GM20000 (cell line): ENCODE data around the gene MRTO4.
"Not testable (repeated sequence)": the region's sequence is repeated elsewhere in the genome, so short reads cannot be mapped to it uniquely, and the experiment has no call there.

ENCODE experiments used
- DNase-seq: peaks from one replicate; pipeline ENCODE4 v3.0.0; 2012; ENCODE audit warnings: low spot score
- TF ChIP-seq, protein P1 (sequence below): IDR thresholded peaks from 2 replicates; pipeline ENCODE4 v1.5.1; 2012; ENCODE audit warnings: mild to moderate bottlenecking, control low read depth; ENCODE audit errors: extremely low read depth, missing control alignments

Gene MRTO4

GRCh38 chr1:19219451-19219850 lies 32.2 kb upstream of the MRTO4 start:
- TF ChIP-seq, protein P1, sequence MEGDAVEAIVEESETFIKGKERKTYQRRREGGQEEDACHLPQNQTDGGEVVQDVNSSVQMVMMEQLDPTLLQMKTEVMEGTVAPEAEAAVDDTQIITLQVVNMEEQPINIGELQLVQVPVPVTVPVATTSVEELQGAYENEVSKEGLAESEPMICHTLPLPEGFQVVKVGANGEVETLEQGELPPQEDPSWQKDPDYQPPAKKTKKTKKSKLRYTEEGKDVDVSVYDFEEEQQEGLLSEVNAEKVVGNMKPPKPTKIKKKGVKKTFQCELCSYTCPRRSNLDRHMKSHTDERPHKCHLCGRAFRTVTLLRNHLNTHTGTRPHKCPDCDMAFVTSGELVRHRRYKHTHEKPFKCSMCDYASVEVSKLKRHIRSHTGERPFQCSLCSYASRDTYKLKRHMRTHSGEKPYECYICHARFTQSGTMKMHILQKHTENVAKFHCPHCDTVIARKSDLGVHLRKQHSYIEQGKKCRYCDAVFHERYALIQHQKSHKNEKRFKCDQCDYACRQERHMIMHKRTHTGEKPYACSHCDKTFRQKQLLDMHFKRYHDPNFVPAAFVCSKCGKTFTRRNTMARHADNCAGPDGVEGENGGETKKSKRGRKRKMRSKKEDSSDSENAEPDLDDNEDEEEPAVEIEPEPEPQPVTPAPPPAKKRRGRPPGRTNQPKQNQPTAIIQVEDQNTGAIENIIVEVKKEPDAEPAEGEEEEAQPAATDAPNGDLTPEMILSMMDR = no peak
- DNase-seq = no peak

DNA sequence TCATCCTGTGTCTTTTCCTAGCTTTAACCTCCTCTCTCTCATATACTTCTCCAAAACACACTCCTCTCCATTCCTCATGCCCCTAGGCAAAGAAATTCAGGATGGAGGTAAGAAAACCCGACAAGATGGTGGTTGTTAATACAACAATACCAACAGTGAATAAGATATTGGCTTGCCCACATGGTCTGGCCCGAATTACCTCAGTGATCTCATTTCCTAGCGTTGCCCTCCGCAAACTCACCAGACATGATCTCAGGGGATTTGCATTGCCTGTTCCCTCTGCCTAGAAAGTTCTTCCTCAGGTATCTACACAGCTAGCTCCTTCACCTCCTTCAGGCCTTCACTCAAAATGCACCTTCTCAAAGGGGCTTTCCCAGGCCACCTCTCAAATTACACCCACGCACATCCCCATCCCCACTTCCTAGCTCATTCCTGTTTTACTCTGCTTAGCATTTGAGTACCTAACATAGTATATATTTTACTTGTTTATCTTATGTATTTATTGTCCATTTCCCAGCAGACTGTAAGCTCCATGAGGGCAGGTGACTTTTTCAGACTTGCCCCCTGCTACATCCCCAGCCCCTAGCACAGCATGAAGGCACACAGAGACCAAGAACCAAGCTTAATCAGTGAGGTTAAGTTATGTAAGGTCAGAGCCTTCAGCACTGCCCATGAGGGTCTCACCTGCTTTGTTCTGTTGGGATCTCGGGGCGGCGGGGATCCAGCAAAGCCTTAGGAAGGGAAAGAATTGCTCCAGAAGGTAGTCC lies 31.3 kb upstream of the MRTO4 start:
- TF ChIP-seq, protein P1 = no peak
- DNase-seq = no peak

GRCh38 chr1:19220991-19221390 lies 30.6 kb upstream of the MRTO4 start:
- no peak for DNase-seq
- TF ChIP-seq, protein P1 = no peak

DNA sequence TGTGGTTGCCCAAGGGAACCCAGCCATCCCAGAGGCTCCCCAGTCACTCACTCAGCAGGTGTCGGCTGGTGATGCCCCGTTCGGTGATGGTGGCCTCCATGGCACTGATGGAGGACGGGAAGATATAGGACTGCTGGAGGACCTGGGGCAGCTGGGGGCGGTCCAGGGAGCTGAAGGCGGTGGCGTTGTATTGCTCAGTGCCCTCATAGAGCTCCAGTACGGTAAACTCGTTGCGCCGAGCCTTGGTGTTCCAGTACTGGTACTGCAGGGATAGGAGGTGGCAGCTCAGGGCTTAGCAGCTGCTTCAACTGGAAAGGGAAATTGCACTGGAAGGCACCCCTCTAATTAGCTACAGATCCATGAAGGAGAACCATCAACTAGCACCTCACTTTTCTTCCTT lies 29.0 kb upstream of the MRTO4 start:
- DNase-seq = no peak
- TF ChIP-seq, protein P1 = no peak

DNA sequence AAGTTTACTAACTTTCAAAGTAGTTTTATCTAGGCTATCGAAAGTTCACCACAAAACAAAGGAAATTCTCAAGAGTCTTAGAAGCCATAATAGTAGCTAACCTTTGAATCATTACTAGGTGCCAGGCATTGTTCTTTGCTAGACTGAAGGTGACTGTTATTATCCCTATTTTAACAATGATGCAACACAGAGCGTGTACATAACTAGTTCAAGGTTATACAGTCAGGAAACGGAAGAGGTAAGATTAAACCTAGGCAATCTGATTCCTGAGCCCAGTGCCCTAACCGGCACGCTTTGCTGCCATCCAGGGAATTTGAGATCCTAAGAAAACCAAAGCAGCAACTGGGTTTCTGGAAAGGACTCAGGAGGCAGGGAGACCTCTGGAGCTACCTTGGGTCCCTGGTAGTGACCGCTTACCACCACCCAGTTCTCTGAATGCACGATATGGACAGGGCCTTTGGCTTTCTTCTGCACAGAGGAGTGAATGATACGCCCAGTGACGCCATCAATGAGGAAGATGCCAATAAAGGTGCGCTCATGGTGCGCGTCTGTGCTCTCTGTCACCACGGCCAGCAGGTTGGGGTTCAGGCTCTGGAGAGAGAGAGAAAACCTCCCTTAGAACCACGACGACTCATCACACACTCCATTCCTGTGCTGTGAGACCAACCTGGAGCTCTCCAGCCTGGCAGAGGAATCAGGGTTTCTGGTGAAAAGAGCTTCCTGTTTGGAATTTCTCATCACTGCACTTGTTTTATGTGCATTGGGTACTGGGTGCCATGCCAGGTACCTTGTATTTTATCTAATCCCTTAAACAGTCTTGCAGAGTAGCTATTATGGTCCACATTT lies 28.4 kb upstream of the MRTO4 start:
- no peak for DNase-seq
- TF ChIP-seq, protein P1 = no peak

DNA sequence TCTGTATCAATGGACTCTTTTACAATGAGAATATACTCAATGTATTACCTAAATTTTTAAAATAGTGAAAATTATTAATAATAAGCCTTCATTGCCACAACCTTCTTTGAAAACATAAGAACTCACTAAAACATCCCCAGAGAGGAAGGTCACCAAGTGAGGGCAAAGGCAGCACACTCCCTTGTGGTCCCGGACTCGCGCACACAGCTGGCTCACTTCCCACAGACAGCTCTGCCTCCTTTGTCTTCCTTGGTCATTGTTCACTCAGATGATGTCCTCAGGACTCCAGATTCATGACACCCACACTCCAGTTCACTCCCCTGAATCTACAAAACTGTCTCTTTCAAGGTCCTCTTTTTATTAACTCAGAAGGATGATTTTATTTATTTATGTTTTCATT lies 22.4 kb upstream of the MRTO4 start:
- TF ChIP-seq, protein P1 = no peak
- no peak for DNase-seq

GRCh38 chr1:19229828-19230325 lies 21.7 kb upstream of the MRTO4 start:
- TF ChIP-seq, protein P1 = no peak
- no peak for DNase-seq

DNA sequence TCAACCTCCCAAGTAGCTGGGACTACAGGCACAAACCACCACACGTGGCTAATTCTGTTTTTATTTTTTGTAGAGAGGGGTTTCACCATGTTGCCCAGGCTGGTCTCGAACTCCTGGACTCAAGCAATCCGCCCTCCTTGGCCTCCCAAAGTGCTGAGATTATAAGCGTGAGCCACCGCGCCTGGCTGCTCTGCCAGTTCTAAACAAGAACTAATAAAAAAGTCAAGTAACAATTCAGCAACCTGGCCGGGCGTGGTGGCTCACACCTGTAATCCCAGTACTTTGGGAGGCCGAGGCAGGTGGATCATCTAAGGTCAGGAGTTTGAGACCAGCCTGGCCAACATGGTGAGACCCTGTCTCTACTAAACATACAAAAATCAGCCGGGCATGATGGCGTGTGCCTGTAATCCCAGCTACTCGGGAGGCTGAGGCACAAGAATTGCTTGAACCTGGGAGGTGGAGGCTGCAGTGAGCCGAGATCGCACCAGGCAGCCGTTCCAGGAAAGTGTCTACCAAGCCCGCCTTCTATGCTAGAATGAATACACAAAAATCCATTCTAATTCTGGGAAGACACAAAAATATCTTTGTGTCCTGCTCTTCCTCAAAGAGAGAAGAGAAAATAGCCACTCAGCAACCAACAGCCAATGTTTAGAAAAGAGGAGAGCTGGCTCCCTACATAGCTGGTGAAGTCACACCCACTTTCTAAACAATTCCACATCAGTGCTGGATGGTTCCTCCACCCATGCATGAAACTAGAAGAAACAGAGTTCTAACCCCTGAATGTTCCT lies 19.7 kb upstream of the MRTO4 start:
- DNase-seq = not testable (repeated sequence)
